ENCODE results near the gene MYRFL. TPM values are rescaled to one million over a fixed set of nuclear protein-coding genes. Genes with fewer than 3 reads are reported as not detected.
A peak's percentile ranks its signal among the peaks of the same experiment; 100 is the strongest.
"Not testable (repeated sequence)": the region's sequence is repeated elsewhere in the genome, so short reads cannot be mapped to it uniquely, and the experiment has no call there.

The MYRFL gene
- total RNA-seq, 8 experiments from 2014 or later = 0.18 to 0.57 (median 0.33) TPM; not detected in 3

- H3K4me1 ChIP-seq (replicated peaks in 1 of 2); H3K27ac ChIP-seq; in situ Hi-C loops (cut with MboI; ENCODE audit: low pct_unique_long_range_greater_than_20kb in 2 of 9, low sequenced_read_pairs in 9 of 9, unreplicated experiment in 9 of 9); ATAC-seq (replicated peaks in 6 of 8); H3K4me3 ChIP-seq: not testable (repeated sequence)
- WGBS, 10 experiments = no CpG with 5 or more reads among the region's 61 CpGs
Measured at GRCh38 chr12:69853176-69853961, 28.3 kb downstream of the MYRFL start.

DNA sequence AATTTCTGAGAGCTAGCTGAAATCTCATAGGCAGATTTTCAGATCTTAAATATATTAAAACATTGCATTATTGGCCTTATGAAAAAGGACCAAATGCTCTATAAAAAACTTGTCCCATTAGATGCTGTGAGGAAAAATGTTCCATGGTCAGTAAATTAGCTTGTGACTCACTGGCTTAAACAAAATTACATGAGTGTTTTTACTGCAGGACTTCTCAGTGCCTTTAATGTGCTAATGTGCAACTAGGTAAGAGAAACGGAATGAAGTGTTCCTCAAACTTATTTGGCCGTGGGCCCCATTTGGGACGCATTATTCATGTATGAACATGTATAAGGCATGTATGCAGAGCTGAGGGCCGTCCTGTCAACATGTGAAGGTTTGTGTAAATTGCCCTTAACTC, 41.7 kb downstream of the MYRFL start:
- H3K27ac ChIP-seq = no peak overlapping the region
- H3K4me1 ChIP-seq (replicated peaks in 1 of 2) = no peaks in the 10 kb centered on the region
- ATAC-seq (replicated peaks in 6 of 8) = no peak
- H3K4me3 ChIP-seq = no peak overlapping the region
- in situ Hi-C loops (cut with MboI; ENCODE audit: low pct_unique_long_range_greater_than_20kb in 2 of 9, low sequenced_read_pairs in 9 of 9, unreplicated experiment in 9 of 9) = no loop called here
- WGBS, 10 experiments = 17 to 100% (median 83%) methylated on average over 1 to 4 of the region's 4 CpGs

GRCh38 chr12:69868695-69869094, 43.7 kb downstream of the MYRFL start:
- no peak for ATAC-seq (replicated peaks in 6 of 8)
- in situ Hi-C loops (cut with MboI; ENCODE audit: low pct_unique_long_range_greater_than_20kb in 2 of 9, low sequenced_read_pairs in 9 of 9, unreplicated experiment in 9 of 9) = no loop called here
- H3K4me1 ChIP-seq (replicated peaks in 1 of 2) = no peaks in the 10 kb centered on the region
- WGBS, 10 experiments = 69 to 100% (median 86%) methylated on average over 1 to 9 of the region's 9 CpGs; no CpG with 5 or more reads in 3 of the 10 experiments
- H3K4me3 ChIP-seq = no peak overlapping the region
- H3K27ac ChIP-seq = no peak overlapping the region

DNA sequence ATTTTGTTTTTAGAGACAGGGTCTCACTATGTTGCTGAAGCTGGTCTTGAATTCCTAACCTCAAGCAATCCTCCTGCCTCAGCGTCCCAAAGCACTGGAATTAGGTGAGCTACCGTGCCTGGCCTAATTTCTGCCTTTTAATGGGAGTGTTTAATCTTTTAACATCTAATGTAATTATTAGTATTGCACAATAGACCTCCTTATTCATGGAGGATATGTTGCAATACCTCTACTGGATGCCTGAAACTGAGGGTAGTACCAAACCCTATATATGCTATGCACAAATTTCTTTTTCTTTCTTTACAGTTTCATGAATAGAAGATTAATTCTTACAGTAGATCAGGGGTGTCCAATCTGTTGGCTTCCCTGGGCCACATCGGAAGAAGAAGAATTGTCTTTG, 47.8 kb downstream of the MYRFL start:
- no peaks in the 10 kb centered on the region for H3K4me1 ChIP-seq (replicated peaks in 1 of 2)
- WGBS, 10 experiments = 0 to 67% (median 61%) methylated on average over 1 to 3 of the region's 3 CpGs; no CpG with 5 or more reads in 3 of the 10 experiments
- H3K27ac ChIP-seq = no peak overlapping the region
- in situ Hi-C loops (cut with MboI; ENCODE audit: low pct_unique_long_range_greater_than_20kb in 2 of 9, low sequenced_read_pairs in 9 of 9, unreplicated experiment in 9 of 9) = loop anchor here in 1 of 9 experiments (10.0 kb wide), 1 partner anchor 842 kb away; no protein-coding TSS in a partner anchor
- H3K4me3 ChIP-seq = no peak overlapping the region
- ATAC-seq (replicated peaks in 6 of 8) = no peak

DNA sequence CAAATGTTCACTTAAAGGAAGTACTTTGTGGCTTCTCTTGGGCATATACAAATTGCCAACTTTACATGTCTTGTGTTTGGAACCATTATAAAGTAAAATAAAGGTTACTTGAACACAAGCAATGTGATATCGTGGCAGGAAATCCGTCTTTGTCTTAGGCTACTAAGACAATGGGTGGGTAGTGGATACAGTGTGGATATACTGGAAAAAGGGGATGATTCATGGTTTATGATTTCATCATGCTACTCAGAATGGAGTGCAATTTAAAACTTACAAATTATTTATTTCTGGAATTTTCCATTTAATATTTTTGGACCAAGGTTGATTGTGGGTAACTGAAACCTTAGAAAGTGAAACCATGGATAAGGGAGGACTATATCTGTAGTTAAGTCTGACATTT, 48.4 kb downstream of the MYRFL start:
- in situ Hi-C loops (cut with MboI; ENCODE audit: low pct_unique_long_range_greater_than_20kb in 2 of 9, low sequenced_read_pairs in 9 of 9, unreplicated experiment in 9 of 9) = loop anchor here in 1 of 9 experiments (10.0 kb wide), 1 partner anchor 841 kb away; no protein-coding TSS in a partner anchor
- WGBS, 10 experiments = 36 to 100% (median 89%) methylated on average over 1 to 2 of the region's 2 CpGs; no CpG with 5 or more reads in 1 of the 10 experiments
- no peaks in the 10 kb centered on the region for H3K4me1 ChIP-seq (replicated peaks in 1 of 2)
- H3K27ac ChIP-seq = no peak overlapping the region
- peak in 1 of 8 experiments; percentile 44 for ATAC-seq (replicated peaks in 6 of 8)
- H3K4me3 ChIP-seq = no peak overlapping the region

DNA sequence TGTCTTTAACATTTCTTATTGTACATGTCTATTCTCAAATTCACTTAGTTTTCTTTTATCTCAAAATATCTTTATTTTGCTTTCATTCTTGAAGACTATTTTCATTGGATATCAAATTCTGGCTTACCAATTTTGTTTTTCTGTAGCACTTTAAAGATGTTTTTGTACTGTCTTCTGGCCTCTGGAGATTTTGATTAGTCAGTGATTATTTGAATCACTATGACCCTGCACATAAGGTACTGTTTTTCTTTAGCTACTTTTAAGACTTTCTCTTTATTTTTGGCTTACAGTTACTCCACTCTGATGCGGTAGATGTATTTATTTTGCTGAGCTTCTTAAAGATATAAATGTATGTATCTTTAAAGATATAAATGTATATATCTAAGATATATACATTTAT, 49.6 kb downstream of the MYRFL start:
- Histone ChIP-seq H3K4me3 (no peak overlapping the region), H3K4me1 (replicated peaks in 1 of 2) (no peaks in the 10 kb centered on the region), H3K27ac (no peak overlapping the region)
- WGBS, 10 experiments = 25 to 100% (median 89%) methylated on average over 1 of the region's 1 CpG; no CpG with 5 or more reads in 2 of the 10 experiments
- no peak for ATAC-seq (replicated peaks in 6 of 8)
- in situ Hi-C loops (cut with MboI; ENCODE audit: low pct_unique_long_range_greater_than_20kb in 2 of 9, low sequenced_read_pairs in 9 of 9, unreplicated experiment in 9 of 9) = loop anchor here (10.0 to 25.0 kb wide), 8 partner anchors 363 to 1138 kb away; partner anchors contain the start of genes CNOT2 (in 1 of the 9) and KCNMB4 (in 1 of the 9)

- 71 to 100% (median 89%) methylated on average over 1 to 8 of the region's 11 CpGs; no CpG with 5 or more reads in 2 of the 10 experiments for WGBS, 10 experiments
- Histone ChIP-seq H3K27ac (no peak overlapping the region), H3K4me1 (replicated peaks in 1 of 2) (no peaks in the 10 kb centered on the region), H3K4me3 (no peak overlapping the region)
- ATAC-seq (replicated peaks in 6 of 8) = no peak
- in situ Hi-C loops (cut with MboI; ENCODE audit: low pct_unique_long_range_greater_than_20kb in 2 of 9, low sequenced_read_pairs in 9 of 9, unreplicated experiment in 9 of 9) = loop anchor here (10.0 to 25.0 kb wide), 8 partner anchors 362 to 1137 kb away; partner anchors contain the start of genes CNOT2 (in 1 of the 9) and KCNMB4 (in 1 of the 9)
Measured at GRCh38 chr12:69875416-69875935, 50.4 kb downstream of the MYRFL start.

GRCh38 chr12:69879007-69879960, 54.3 kb downstream of the MYRFL start:
- in situ Hi-C loops (cut with MboI; ENCODE audit: low pct_unique_long_range_greater_than_20kb in 2 of 9, low sequenced_read_pairs in 9 of 9, unreplicated experiment in 9 of 9) = loop anchor here (10.0 to 25.0 kb wide), 8 partner anchors 358 to 1133 kb away; partner anchors contain the start of genes CNOT2 (in 1 of the 9) and KCNMB4 (in 1 of the 9)
- ATAC-seq (replicated peaks in 6 of 8) = peak; percentile 86 to 99 (median 96)
- no peak overlapping the region for H3K4me3 ChIP-seq
- H3K27ac ChIP-seq = no peak overlapping the region
- no peaks in the 10 kb centered on the region for H3K4me1 ChIP-seq (replicated peaks in 1 of 2)
- 0 to 94% (median 41%) methylated on average over 1 to 10 of the region's 23 CpGs; no CpG with 5 or more reads in 1 of the 10 experiments for WGBS, 10 experiments

- no peak for ATAC-seq (replicated peaks in 6 of 8)
- Histone ChIP-seq H3K4me1 (replicated peaks in 1 of 2) (no peaks in the 10 kb centered on the region), H3K4me3 (no peak overlapping the region), H3K27ac (no peak overlapping the region)
- in situ Hi-C loops (cut with MboI; ENCODE audit: low pct_unique_long_range_greater_than_20kb in 2 of 9, low sequenced_read_pairs in 9 of 9, unreplicated experiment in 9 of 9) = loop anchor here (10.0 to 25.0 kb wide), 9 partner anchors 357 to 1132 kb away; partner anchors contain the start of genes CNOT2 (in 1 of the 9) and KCNMB4 (in 1 of the 9)
- 53 to 100% (median 88%) methylated on average over 1 to 4 of the region's 4 CpGs for WGBS, 10 experiments
Measured at GRCh38 chr12:69880571-69880970, 55.5 kb downstream of the MYRFL start.

DNA sequence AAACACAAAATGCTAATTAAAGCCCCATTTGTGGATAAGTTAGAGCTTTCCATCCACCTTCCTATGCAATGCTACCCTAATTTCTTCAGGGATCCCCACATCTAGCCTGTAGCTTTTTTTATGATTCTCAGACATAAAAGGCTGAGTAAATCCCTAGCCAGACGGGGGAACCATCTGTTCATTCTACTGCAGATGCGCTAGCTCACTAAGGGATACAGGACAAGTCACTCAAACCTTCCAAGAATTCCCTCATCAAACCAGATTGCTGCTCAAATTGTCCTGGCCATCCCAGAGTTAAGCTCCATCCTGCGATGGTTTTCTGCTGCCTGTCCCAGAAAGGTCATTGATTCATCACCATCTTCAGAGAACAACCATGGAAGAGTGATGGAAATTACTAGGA, 56.7 kb downstream of the MYRFL start:
- H3K27ac ChIP-seq = no peak overlapping the region
- ATAC-seq (replicated peaks in 6 of 8) = no peak
- 56 to 100% (median 68%) methylated on average over 1 to 3 of the region's 3 CpGs; no CpG with 5 or more reads in 4 of the 10 experiments for WGBS, 10 experiments
- H3K4me3 ChIP-seq = no peak overlapping the region
- in situ Hi-C loops (cut with MboI; ENCODE audit: low pct_unique_long_range_greater_than_20kb in 2 of 9, low sequenced_read_pairs in 9 of 9, unreplicated experiment in 9 of 9) = loop anchor here (10.0 to 25.0 kb wide), 9 partner anchors 356 to 1131 kb away; partner anchors contain the start of genes CNOT2 (in 1 of the 9) and KCNMB4 (in 1 of the 9)
- H3K4me1 ChIP-seq (replicated peaks in 1 of 2) = no peaks in the 10 kb centered on the region

GRCh38 chr12:69884386-69884785, 59.4 kb downstream of the MYRFL start:
- Histone ChIP-seq H3K4me1 (replicated peaks in 1 of 2) (no peaks in the 10 kb centered on the region), H3K27ac (no peak overlapping the region), H3K4me3 (no peak overlapping the region)
- in situ Hi-C loops (cut with MboI; ENCODE audit: low pct_unique_long_range_greater_than_20kb in 2 of 9, low sequenced_read_pairs in 9 of 9, unreplicated experiment in 9 of 9) = loop anchor here (10.0 to 25.0 kb wide), 9 partner anchors 353 to 1128 kb away; partner anchors contain the start of genes CNOT2 (in 1 of the 9) and KCNMB4 (in 1 of the 9)
- ATAC-seq (replicated peaks in 6 of 8) = no peak
- 20 to 75% (median 49%) methylated on average over 1 of the region's 2 CpGs; no CpG with 5 or more reads in 6 of the 10 experiments for WGBS, 10 experiments

- no peak overlapping the region for H3K27ac ChIP-seq
- no peak for ATAC-seq (replicated peaks in 6 of 8)
- H3K4me3 ChIP-seq = no peak overlapping the region
- in situ Hi-C loops (cut with MboI; ENCODE audit: low pct_unique_long_range_greater_than_20kb in 2 of 9, low sequenced_read_pairs in 9 of 9, unreplicated experiment in 9 of 9) = loop anchor here (10.0 to 25.0 kb wide), 9 partner anchors 352 to 1127 kb away; partner anchors contain the start of genes CNOT2 (in 1 of the 9) and KCNMB4 (in 1 of the 9)
- no peaks in the 10 kb centered on the region for H3K4me1 ChIP-seq (replicated peaks in 1 of 2)
Measured at GRCh38 chr12:69885658-69886057, 60.6 kb downstream of the MYRFL start.

All from motor neuron (in vitro differentiated cells).